ENCODE data around the gene GALNT9.
"Not testable (repeated sequence)": the region's sequence is repeated elsewhere in the genome, so short reads cannot be mapped to it uniquely, and the experiment has no call there.

The GALNT9 gene

DNA sequence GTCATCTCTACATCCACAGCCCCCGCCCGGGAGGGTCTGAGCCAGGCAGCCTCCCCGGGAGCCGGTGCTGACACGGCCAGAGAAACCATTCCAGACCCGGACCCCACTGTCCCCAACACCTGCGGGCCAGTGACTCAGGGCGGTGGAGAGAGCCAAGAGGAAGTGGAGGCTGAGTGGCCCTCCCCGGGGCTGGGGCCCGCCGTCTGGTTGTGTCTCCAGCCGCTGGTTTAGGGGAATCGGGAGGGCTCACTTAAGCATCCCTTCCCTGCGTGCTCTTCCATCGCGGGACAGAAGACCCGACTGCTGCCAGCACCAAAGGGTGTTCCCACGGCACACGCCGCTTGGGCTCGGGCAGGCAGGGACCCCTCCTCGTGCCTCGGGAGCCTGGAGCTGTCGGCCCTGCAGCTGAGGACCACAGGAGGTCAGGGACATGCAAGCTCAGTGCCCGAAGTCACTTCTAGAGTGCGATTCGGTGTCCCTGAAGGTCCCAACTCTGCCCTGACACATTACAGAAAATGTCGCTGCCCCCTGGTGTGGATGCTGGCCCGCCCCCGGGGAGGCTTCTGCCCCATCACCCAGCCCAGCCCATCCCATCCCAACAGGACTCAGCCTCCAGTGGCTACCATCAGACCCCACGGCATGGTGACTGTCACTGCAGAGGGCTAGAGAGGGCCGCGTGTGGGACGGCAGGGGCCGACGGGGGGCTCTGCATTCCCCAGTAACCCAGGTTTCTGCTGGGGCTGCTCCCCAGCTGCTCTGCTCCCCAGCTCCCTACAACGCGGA, 50.8 kb downstream of the GALNT9 start:
- DNase-seq = no peak

DNA sequence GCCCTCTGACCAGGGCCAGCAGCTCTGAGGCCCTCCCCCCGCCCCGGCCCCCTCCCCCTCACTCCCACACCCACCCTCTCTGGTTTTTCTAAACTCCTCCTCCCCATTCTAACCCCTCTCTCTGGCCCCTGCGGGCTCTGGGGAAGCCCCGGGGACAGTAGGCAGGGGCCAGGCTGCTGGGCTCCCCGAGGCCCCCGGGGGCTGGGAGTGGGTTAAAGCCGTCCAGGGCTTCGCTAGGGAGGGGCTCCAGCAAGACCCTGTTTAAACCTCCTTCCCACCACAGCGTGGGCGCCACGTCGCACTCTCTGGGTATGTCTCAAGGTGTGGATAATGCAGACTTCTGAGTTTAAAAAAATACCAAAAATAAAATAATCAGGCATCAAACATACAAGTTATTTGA, 51.4 kb downstream of the GALNT9 start:
- DNase-seq = no peak

DNA sequence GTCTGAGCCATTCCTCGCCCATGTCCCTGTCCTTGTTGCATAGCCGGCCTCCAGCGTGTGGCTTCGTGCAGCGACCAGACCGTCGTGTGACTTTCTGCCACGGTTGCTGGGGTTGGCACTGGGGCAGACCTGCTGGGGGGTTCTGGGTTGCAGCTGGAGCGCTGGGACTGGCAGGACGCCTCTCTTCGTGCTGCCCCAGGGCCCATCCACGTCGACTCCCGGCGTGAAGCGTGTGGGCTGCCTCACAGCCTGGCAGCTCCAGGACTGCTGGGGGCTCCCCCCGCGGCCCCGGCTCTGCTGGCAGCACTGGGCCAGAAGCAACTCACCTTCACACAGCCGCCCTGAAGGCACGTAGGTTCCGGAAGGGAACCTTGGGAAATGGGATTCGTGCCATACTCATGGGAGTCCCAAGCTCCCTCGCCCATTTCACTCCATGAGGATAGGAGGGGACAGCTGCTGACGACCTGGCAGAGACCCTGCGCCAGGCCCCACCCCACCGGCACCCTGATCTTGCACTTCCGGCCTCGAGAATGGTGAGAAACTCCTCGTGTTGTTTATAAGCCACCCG, 51.9 kb downstream of the GALNT9 start:
- no peak for DNase-seq

DNA sequence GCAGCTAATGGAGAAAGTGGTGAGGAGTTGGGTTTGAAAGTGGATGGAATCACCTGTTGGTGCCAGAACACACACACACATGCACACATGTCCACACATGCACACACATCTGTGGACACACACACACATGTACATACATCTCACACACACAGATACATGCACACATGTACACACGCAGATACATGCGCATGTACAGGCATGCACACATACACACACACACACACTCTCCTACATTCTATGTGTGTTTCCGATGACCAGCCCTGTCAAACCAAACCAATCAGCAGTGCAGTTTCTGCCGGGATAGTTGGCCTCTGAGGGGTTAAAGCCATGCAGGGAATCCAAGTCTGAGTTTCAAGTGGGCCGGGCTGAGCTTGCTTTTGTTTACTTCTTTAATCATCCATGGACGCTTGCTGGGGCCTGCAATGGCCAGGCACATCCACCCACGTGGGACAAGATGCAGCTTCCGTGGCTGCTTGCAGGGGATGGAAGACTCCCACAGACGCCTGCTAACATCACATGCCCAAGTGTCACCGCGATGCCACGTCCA, 52.5 kb downstream of the GALNT9 start:
- DNase-seq = no peak

DNA sequence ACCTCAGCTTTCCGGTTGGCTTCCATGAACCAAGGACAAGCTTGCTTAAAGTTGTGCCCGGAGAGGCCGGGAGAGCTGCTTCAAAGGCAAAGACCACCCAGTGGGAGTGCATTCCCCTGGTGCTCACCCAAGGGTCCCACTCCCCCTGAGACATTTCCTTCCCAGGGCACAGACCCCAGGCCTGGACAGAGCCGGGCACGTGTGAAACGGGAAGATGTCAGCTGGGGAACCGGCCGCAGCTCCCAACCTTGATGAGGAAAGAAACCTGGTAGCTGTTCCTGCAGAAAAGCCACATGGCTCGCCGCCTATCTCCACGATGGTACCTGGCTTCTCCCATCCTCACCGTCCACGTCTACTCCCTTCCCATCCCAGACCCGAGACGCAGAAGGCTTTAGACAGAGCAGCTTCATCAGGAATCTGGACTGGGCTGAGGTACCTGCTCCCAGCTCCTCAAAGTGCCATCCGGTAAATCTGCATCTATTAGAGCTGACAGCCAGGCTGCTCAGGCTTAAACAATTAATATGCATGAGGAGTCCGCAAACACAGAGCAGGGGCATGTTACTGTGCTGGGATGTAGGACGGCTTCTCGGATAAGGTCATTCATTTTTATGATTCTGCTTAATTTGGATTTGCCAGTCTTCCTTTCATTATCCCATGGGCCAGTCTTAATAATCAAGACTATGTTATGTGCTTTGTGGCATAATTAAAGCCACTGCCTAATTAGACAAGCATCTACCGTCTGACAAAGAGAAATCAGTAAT, 53.1 kb downstream of the GALNT9 start:
- DNase-seq = peak; percentile 11

DNA sequence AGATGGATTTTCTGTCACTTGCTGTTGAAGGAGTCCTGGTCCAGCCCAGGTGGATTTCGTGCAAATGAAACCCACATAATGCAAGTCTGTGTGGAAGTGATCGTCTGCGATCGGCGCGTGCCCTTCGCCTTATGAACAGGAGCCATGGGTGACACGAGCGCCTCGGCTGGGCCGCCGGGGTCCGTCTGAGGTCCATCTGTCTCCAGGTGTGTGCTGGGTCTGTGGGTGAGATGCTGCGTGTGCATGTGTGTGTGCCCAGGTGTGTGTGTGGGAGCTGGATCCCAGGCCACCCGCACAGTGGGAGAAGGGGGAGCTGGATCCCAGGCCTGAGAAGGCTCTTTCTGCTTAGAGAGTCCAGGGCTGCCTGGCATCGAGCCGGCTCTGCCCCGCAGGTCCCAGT, 53.8 kb downstream of the GALNT9 start:
- DNase-seq = no peak

DNA sequence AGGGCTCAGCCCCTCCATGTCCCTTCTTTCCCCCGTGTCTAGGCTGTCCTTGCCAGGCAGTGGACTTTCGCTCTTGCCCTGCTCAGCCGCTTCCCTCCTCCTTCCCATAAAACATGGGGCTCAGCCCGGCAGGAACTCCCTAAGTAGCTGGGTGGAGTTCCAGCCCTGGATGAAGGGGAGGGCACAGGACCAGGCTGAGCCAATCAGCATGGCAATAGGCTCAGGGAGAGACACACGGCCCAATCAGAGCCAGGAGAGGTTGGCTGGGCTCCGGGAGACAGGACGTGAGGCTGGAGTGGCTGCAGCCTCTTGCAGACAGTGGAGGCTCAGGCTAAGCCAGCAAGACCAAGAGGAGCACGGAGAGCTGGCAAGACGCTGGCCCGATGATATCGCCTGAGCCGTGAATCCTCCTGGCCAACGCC, 54.3 kb downstream of the GALNT9 start:
- peak; percentile 37 for DNase-seq

DNA sequence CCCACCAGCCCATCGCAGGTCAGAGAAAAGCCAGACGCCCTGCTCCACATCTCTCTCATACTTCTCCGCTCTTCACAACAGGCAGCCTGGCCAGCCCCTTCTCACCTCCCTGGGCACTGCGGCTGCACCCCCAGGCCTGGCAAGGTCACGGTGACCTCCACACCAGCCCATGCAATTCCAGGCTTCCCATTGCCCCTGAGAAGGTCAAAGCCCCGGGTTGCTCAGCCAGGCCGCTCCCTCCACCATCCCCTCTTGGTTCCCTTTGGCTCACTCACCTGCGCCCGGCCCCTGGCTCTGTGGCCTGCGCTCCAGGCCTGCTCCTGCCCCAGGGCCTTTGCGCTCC, 55.4 kb downstream of the GALNT9 start:
- no peak for DNase-seq

DNA sequence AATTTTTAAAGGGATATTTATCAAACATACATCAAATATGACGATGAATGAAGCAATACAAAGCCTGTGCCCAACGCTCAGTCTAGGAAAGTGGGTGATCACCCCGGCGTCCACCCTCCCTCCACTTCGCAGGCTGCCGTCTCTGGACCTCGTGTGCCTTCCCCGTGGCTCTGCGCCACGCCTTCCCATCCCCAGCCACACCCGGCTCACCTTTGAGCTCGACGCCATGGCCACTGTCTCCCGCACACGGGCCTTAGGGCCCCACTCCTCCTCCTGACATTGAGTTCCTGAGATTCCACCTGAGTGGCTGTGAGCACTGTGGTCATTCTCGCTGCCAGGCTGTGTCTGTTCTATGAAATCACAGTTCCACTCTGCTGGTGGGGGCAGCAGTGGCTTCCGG, 56.7 kb downstream of the GALNT9 start:
- DNase-seq = no peak

DNA sequence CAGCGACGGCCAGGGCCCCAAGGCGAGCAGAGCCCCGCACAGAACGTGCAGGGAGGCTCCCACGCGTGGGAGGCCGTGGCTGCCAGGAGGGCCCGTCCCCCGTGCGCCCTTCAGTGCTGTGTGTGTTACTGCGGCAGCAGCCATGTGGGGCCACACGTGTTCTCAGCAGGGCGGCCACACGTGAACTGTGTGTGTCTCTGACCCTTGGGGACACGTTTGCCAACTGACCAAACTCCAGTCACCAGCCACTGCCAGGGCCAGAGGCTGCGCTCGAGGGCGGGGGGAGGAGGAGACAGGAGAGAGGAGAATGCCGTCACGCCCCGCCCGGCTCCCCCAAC, 57.7 kb downstream of the GALNT9 start:
- no peak for DNase-seq

DNA sequence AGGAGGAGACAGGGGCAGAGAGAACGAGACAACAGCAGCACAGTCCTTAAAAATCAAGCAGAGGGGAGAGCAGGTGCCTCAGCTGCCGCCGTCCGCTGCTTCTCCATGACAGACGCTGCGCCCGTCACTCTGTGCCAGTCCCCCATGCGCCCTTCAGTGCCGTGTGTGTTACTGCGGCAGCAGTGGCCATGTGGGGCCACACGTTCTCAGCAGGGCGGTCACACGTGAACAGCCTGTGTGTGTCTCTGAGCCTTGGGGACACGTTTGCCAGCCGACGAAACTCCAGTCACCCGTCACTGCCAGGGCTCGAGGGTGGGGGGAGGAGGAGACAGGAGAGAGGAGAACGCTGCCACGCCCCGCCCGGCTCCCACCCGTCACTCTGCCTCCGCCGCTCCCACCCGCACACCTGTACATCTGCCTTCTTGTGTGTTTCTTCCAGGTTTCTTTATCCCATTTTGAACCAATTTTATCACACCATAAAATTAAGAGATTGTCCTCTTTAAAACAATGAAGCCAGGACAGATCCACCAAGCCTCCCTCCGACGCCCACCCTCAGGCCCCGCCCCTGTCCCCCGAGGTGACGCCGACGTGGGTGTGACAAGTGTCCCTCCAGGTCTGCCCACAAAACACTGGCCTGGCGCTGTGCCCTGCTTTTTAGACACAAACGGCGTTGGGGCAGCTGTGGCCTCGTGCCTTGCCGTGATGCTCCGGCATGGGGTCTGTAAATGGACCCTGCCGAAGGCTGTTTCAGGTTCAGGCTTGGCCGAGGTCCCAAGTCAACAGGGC, 58.2 kb downstream of the GALNT9 start:
- no peak for DNase-seq

DNA sequence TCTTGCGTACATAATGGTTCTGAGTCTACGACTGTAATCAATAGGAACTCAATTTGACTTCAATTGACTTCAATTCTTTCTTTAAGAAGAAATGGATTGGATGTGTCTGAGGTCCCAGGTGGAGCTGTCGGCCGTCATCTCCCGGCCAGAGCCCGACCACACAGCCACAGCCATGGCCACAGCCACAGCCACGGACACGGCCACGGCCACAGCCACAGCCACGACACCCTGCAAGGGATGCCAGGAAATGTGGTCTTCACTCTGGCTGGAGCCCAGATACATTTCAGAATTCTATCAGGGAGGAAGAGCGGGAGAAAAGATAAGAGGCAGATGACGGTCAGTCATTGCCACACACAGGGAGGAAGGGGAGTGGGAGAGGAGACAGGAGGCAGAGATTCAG, 58.9 kb downstream of the GALNT9 start:
- DNase-seq = no peak

DNA sequence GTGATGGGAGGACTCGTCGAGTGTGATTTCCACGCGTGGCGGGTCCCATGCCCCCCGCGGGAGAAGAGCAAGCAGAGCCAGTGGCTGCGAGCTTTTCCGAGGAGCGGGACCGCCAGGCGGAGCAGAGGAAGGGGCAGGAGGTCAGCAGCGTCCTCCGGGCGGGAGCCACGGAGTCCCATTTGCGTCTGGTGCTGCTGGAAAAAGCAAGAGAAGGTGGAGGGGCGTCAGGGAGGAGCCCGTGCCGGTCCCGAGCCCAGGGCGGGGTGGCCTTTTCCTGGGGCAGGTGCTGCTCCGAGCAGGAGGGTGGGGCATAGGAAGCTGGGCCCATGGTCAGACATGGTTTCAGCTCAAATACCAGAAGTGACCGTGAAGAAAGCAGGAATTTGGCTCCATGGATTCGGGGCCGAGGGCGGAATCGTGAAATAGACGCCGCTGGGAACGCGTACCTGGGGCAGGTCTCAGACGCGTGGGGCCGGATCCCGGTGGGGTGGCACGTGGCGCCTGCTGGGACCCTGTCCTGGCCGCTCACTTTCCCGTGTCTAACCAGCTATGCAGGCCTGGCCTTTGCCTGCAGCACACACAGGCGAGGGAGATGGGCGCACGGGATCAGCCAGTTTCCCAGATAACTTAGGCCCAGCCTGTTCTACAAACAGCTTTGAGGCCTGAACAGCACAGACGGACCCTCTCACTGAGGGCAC, 60.0 kb downstream of the GALNT9 start:
- DNase-seq = no peak

DNA sequence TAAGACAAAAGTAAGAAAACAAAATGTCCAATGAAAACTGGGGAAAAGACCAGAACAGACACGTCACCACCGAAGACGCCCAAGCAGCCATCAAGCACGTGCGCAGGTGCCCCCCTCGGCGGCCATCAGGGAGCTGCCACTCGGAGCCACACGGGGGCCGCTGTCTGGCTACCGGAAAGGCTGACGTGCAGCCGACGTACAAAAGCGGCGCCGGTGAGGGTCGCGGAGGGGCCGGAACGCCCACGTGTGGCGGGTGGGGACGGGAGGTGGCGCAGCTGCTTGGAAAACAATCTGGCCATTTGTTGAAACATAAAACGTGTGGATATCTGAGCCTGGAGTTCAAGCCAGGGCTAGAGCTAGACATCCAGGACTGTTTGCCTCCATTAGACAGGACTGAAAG, 60.7 kb downstream of the GALNT9 start:
- DNase-seq = no peak

DNA sequence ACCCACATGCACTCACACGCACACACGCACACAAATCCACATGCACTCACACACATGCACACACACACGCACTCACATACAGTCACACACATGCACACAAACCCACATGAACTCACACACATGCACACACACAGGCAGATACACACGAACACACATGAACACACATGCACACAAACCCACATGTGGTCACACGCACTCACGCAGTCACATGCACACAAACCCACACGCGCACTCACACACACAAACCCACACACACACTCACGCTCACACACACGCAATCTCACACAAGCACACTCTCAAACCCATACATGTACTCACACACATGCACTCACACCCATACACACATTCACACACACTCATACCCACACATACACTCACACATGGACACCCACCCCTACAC, 61.5 kb downstream of the GALNT9 start:
- no peak for DNase-seq

DNA sequence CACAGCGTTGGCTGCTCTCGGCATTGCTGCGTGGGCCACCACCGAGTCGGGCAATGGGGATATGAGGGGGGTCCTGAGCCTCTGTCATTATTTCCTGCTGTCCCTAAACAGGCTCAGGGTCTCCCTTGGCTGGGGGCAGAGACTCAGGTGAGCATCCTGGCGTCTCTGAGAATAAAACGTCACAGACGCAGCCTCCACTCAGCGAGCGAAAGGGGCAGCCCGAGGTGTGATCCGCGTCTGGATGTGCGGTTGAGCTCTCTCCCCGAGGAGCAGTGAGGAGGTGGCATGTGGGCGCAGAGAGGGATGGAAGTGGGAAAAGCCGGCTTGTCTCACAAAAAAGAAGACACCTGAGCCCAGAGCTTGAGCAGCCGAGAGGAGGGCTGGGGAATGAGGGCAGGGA, 62.6 kb downstream of the GALNT9 start:
- no peak for DNase-seq

DNA sequence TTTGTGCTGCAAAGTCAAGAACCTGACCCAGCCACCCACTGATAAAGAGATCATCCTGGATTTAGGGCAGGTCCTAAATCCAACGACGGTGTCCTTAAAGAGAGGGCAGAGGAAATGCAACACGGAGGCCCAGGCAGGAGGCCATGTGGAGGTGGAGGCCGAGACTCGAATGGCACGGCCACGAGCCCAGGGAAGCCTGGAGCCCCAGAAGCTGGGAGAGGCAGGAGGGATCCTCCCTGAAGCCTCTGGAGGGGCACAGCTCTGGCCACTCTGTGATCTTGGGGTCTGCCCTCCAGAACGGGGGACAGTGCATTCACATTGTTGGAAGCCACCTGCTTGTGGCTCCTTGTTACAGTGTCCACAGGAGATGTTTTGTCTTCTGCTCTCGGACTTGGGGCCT, 63.0 kb downstream of the GALNT9 start:
- DNase-seq = no peak

DNA sequence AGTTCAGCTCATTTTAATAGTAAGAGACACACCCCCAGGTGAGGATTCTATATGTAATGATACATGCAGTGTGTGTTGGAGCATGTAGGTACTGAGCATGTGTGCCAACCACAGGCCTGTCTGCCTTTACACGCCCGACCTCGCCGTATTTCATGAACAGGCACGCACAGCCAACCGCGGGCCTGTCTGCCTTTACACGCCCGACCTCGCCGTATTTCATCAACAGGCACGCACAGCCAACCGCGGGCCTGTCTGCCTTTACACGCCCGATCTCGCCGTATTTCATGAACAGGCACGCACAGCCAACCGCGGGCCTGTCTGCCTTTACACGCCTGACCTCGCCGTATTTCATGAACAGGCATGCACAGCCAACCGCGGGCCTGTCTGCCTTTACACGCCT, 63.6 kb downstream of the GALNT9 start:
- not testable (repeated sequence) for DNase-seq

DNA sequence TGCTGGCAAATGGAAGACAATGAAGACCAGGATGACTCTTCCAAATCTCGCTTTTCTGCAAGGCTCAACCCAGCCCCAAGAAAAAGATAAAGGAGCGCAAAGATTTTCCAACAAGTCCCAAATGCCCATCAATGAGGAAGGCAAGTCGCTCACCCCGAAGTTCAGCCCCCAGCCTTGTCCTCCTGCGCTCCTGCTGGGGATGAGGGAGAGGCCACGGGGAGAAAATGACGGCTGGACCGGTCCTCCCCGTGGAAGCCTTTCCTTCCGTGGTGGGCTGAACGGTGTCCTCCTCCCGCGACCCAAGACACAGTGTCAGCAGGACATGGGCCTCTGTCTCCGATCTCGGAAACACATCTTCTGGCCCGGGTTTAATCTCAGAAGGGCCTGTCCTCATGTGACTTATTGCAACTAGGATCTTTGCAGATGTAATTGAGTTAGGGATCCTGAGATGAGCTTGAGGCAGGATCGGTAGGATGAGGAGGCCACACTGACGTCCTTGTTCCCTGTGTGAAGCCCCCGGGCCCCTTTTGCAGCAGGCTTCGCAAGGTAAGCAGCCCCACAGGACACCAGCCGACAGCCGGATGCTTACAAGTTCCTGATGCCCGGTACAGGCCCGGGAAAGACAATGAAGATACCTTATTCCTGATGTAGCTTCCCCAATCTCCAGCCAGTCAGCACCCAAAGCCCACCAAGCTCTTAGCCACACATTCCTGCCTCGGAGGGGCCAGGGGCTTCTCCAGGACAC, 64.2 kb downstream of the GALNT9 start:
- DNase-seq = no peak

DNA sequence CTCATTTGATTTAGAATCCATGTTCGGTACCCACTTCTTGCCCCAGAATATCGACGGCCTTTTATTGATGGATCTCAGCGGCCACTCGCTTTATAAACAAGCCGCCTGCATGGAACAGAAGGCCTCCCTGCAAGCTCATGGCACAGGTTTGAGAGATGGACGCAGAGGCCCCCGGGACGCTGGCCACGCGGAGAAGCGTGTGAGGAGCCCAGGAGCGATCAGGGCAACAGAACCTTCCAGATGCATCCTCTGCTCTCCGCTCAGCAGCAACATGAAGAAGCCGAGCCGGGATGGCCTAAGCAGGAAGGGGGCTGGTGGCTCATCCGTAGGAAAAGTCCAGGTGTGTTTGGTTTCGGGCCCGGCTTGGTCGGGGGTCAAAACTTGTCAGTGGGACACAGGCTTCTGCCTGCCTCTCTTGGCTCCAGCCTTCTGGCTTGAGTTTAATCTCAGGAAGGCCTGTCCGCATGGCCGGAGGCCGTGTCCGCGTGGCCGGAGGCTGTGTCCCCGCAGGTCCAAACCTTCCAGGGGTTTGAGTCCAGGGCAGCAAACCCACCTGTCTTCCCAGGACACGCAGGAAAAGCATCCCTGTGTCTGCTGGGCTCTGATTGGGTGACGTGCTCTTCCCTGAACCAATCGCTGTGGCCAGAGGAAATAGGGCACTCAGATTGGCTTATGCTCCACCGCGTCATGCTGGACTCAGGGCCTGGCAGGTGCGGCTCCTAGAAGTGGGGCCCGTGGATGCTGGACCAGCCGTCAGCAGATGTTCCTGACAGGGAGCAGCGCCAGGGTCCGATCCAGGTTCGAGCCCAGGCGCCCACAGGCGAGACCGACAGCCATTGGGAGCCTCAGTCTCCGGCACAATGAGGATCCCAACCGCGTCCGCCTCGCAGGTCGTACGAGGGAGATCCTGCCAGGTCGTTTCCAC, 65.0 kb downstream of the GALNT9 start:
- DNase-seq = no peak
